Kidney (tissue), 14 donors: ENCODE results near the gene ETFBKMT. TPM values are rescaled to one million over a fixed set of nuclear protein-coding genes. Genes with fewer than 3 reads are reported as not detected.
"Not testable (repeated sequence)": the region's sequence is repeated elsewhere in the genome, so short reads cannot be mapped to it uniquely, and the experiment has no call there.

Experiments
- DNase-seq, 5 donors: peaks; one replicate each; pipeline ENCODE4 v3.0.0-alpha.2; 2013 to 2020
- FAIRE-seq: peaks from 2 replicates; lab custom pipeline; 2012; peaks lifted over from hg19 to GRCh38; lab: Jason Lieb, UNC
- H3K27ac ChIP-seq, 2 donors: one replicate each; pipeline ENCODE4 v1.7.0; 2013; ENCODE audit warnings: low read depth in 2 of 2, low read length in 2 of 2, inconsistent platforms in 1 of 2
- H3K27me3 ChIP-seq: one replicate; pipeline ENCODE4 v1.7.1; 2013; ENCODE audit warnings: low read length, inconsistent platforms; ENCODE audit not compliant: control insufficient read depth, insufficient read depth
- H3K36me3 ChIP-seq, 3 donors: one replicate each; pipeline versions ENCODE4 v1.7.0 to v1.7.1; 2013; ENCODE audit warnings: low read length in 3 of 3, control low read depth in 1 of 3, inconsistent platforms in 1 of 3; ENCODE audit not compliant: insufficient read depth in 3 of 3, control insufficient read depth in 2 of 3
- H3K4me1 ChIP-seq, 3 donors: one replicate each; pipeline versions ENCODE4 v1.7.0 to v1.7.1; 2013; ENCODE audit warnings: low read length in 3 of 3, inconsistent platforms in 1 of 3, low read depth in 1 of 3; ENCODE audit not compliant: control insufficient read depth in 2 of 3, insufficient read depth in 2 of 3
- H3K4me3 ChIP-seq, 3 donors: one replicate each; pipeline versions ENCODE4 v1.7.0 to v1.8.1; 2013; ENCODE audit warnings: low read length in 3 of 3, control low read depth in 1 of 3, inconsistent platforms in 1 of 3
- H3K9ac ChIP-seq, 3 donors: one replicate each; pipeline versions ENCODE4 v1.7.0 to v1.7.1; 2013; ENCODE audit warnings: low read length in 3 of 3, control low read depth in 1 of 3, inconsistent platforms in 1 of 3
- H3K9me3 ChIP-seq, 3 donors: one replicate each; pipeline versions ENCODE4 v1.7.0 to v1.7.1; 2013; ENCODE audit warnings: low read length in 3 of 3, control low read depth in 1 of 3, inconsistent platforms in 1 of 3; ENCODE audit not compliant: control insufficient read depth in 2 of 3, insufficient read depth in 1 of 3
- intact Hi-C: fragments of 100-400 bp; cut with DNase I; formaldehyde crosslinking; loops from one replicate; pipeline ENCODE4 v1.11.1; 2022
- polyA plus RNA-seq: library from polyadenylated mRNA; stranded (reverse); fragments of 350-450 nt; fragmentation: Illumina TruSeq; extraction: RNeasy Lipid Tissue Mini Kit (QIAGEN cat#74804); gene quantifications from one replicate; pipeline ENCODE4 v1.2.3, GENCODE V29; 2014; ENCODE audit warnings: low read depth, low replicate concordance; ENCODE audit not compliant: insufficient read depth
- total RNA-seq: library from RNA; stranded (reverse); fragmentation: NEBNext Ultra II Directional; extraction: Animal tissue kit (Norgen Biotek cat#: 25700); gene quantifications from one replicate; pipeline ENCODE4 v1.2.1, GENCODE V29; 2021
- TF ChIP-seq, protein P1 (sequence below): IDR thresholded peaks from 3 replicates; pipeline ENCODE4 v1.5.1; 2012; ENCODE audit warnings: mild to moderate bottlenecking, moderate library complexity, borderline replicate concordance; ENCODE audit not compliant: insufficient read depth; ENCODE audit errors: extremely low read depth
- donor health status: control.
- donor health status: control.
- donor health status: control.
- donor health status: control.
- donor health status: control.
- donor health status: DM: yes; HTN: yes; CAD: no.
- donor health status: Normal renal cell carcinoma (clear cell type).

The ETFBKMT gene
- total and polyA plus RNA-seq, 2 donors from 2014 or later = 6.0 to 8.2 TPM

DNA sequence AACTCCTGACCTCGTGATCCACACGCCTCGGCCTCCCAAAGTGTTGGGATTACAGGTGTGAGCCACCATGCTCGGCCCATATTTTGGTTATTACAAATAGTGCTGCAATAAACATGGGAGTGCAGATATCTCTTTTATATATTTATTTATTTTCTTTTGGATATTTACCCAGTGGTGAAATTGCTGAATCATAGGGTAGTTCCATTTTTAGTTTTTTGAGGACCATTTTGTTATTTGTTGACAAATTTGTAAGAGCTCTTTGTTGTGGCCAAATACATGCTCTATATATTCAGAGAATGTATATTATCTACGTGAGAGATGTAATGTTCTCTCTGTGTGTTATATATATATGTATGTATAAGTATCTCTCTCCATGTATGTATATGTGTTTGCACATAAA lies 53.4 kb downstream of the ETFBKMT start:
- no peaks in the 10 kb centered on the region for H3K9me3 ChIP-seq
- H3K36me3 ChIP-seq = no peaks in the 10 kb centered on the region
- no peak overlapping the region for H3K27ac ChIP-seq
- H3K27me3 ChIP-seq = no peaks in the 10 kb centered on the region
- FAIRE-seq (no peak), DNase-seq (no peak)
- TF ChIP-seq, protein P1, sequence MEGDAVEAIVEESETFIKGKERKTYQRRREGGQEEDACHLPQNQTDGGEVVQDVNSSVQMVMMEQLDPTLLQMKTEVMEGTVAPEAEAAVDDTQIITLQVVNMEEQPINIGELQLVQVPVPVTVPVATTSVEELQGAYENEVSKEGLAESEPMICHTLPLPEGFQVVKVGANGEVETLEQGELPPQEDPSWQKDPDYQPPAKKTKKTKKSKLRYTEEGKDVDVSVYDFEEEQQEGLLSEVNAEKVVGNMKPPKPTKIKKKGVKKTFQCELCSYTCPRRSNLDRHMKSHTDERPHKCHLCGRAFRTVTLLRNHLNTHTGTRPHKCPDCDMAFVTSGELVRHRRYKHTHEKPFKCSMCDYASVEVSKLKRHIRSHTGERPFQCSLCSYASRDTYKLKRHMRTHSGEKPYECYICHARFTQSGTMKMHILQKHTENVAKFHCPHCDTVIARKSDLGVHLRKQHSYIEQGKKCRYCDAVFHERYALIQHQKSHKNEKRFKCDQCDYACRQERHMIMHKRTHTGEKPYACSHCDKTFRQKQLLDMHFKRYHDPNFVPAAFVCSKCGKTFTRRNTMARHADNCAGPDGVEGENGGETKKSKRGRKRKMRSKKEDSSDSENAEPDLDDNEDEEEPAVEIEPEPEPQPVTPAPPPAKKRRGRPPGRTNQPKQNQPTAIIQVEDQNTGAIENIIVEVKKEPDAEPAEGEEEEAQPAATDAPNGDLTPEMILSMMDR = no peak
- no peak overlapping the region for H3K4me3 ChIP-seq
- intact Hi-C loops = no loop called here
- no peak overlapping the region for H3K9ac ChIP-seq
- H3K4me1 ChIP-seq = no peaks in the 10 kb centered on the region

DNA sequence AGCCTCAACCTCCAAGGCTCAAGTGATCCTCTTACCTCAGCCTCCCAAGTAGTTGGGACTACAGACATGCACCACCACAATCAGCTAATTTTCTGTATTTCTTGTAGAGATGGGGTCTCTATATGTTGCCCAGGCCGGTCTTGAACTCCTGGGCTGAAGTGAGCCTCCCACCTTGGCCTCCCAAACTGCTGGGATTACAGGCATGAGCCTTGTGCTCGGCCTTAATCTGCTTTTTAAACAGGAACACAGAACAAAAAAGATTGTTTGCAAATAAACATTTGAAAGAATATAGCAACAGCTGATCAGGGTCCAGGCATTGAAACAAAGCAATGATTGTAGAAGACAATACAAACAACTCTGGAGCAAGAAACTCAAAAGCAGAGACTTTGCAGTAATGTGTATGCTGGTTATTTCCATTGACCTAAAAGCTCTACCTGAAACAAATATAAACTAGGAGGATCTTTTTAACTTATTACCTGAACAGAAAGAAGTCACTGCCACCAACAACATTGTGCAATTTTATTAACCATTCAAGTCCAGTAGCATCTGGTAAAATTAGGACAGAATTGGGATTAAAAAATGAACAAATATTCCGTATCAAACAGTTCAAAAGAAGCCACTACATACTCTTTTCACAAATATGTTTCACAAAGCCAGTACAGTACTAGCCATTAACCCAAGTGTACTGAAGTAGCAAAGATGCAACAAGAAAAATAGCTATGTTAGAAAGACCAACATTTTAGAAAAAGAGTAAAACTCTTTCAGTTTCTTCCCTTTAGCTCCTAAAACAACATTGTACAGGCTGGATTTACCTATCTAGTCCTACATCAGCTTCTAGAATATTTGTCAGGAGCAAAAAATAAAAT lies 55.2 kb downstream of the ETFBKMT start:
- no peak overlapping the region for H3K9ac ChIP-seq
- FAIRE-seq (no peak), DNase-seq (no peak)
- intact Hi-C loops = no loop called here
- no peak overlapping the region for H3K4me3 ChIP-seq
- H3K9me3 ChIP-seq = no peaks in the 10 kb centered on the region
- H3K4me1 ChIP-seq = no peaks in the 10 kb centered on the region
- TF ChIP-seq, protein P1 = no peak
- no peaks in the 10 kb centered on the region for H3K27me3 ChIP-seq
- no peaks in the 10 kb centered on the region for H3K36me3 ChIP-seq
- no peak overlapping the region for H3K27ac ChIP-seq

DNA sequence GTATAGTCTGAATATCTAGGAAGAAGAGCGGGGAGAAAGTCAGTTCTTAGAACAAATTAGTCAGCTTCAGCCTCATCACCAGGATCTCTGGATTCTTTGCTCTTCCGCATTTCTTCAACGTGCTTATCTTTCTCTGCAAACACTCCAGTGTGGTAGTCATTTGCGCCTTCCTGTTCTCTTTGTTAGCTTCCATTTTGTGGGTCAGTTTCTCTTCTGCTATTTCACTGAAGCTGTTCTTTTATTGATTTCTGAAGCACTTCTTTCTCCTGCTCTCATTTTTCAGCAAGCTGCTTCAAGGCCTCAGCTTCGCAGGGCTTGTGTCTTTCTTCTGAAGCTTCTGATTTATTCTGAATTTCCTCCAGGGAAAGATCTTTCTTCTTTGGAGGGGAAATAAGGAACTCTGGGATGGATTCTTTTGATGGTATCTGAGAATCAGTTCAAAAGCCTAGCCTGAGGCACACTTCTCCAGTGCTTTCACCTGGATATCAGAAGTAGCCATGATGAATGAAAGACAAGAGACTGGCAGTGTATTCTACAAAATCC lies 55.9 kb downstream of the ETFBKMT start:
- Histone ChIP-seq H3K9ac (no peak overlapping the region), H3K4me1 (no peaks in the 10 kb centered on the region), H3K27ac (no peak overlapping the region), H3K27me3 (no peaks in the 10 kb centered on the region), H3K9me3 (no peaks in the 10 kb centered on the region), H3K4me3 (no peak overlapping the region), H3K36me3 (no peaks in the 10 kb centered on the region)
- TF ChIP-seq, protein P1 = no peak
- FAIRE-seq = no peak
- DNase-seq = no peak
- intact Hi-C loops = no loop called here

DNA sequence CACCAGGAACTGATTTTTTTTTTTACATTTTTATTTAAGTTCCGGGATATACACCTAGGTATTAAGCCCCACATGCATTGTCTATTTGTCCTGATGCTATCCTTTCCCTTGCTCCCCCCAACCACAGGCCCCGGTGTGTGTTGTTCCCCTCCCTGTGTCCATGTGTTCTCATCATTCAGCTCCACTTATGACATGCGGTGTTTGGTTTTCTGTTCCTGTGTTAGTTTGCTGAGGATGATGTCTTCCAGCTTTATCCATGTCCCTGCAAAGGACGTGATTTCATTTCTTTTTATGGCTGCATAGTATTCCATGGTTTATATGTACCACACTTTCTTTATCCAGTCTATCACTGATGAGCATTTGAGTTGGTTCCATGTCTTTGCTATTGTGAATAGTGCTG lies 57.5 kb downstream of the ETFBKMT start:
- H3K9ac ChIP-seq, H3K4me1 ChIP-seq, H3K27ac ChIP-seq, H3K36me3 ChIP-seq, intact Hi-C loops, H3K4me3 ChIP-seq, FAIRE-seq, H3K9me3 ChIP-seq, H3K27me3 ChIP-seq, DNase-seq: not testable (repeated sequence)

DNA sequence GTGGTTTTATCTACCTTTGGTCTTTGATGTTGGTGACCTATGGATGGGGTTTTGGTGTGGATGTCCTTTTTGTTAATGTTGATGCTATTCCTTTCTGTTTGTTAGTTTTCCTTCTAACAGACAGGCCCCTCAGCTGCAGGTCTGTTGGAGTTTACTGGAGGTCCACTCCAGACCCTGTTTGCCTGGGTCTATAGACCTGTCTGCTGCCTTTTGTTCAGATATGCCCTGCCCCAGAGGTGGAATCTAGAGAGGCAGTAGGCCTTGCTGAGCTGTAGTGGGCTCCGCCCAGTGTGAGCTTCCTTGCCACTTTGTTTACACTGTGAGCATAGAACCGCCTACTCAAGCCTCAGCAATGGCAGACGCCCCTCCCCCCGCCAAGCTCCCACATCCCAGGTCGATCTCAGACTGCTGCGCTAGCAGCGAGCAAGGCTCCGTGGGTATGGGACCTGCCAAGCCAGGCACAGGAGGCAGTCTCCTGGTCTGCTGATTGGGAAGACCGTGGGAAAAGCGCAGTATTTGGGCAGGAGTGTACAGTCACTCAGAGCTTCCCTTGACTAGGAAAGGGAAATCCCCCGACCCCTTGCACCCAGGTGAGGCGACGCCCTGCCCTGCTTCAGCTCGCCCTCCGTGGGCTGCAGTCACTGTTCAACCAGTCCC lies 59.2 kb downstream of the ETFBKMT start:
- intact Hi-C loops, DNase-seq, FAIRE-seq: not testable (repeated sequence)

More for the DNA sequence above, 59.2 kb downstream of the ETFBKMT start:
- H3K36me3 ChIP-seq, H3K27ac ChIP-seq, H3K4me3 ChIP-seq, H3K9me3 ChIP-seq, H3K27me3 ChIP-seq, H3K9ac ChIP-seq, H3K4me1 ChIP-seq: not testable (repeated sequence)
